NOMO-1 treated with dmso at 0.1 percent for 144 hours (cell line): Measurements from ENCODE around the gene PCNT.
A peak's percentile ranks its signal among the peaks of the same experiment; 100 is the strongest.

Experiments used
- DNase-seq: peaks from one replicate; lab custom pipeline; 2025; ENCODE audit not compliant: unreplicated experiment; lab: John Stamatoyannopoulos, UW

PCNT gene, protein sequence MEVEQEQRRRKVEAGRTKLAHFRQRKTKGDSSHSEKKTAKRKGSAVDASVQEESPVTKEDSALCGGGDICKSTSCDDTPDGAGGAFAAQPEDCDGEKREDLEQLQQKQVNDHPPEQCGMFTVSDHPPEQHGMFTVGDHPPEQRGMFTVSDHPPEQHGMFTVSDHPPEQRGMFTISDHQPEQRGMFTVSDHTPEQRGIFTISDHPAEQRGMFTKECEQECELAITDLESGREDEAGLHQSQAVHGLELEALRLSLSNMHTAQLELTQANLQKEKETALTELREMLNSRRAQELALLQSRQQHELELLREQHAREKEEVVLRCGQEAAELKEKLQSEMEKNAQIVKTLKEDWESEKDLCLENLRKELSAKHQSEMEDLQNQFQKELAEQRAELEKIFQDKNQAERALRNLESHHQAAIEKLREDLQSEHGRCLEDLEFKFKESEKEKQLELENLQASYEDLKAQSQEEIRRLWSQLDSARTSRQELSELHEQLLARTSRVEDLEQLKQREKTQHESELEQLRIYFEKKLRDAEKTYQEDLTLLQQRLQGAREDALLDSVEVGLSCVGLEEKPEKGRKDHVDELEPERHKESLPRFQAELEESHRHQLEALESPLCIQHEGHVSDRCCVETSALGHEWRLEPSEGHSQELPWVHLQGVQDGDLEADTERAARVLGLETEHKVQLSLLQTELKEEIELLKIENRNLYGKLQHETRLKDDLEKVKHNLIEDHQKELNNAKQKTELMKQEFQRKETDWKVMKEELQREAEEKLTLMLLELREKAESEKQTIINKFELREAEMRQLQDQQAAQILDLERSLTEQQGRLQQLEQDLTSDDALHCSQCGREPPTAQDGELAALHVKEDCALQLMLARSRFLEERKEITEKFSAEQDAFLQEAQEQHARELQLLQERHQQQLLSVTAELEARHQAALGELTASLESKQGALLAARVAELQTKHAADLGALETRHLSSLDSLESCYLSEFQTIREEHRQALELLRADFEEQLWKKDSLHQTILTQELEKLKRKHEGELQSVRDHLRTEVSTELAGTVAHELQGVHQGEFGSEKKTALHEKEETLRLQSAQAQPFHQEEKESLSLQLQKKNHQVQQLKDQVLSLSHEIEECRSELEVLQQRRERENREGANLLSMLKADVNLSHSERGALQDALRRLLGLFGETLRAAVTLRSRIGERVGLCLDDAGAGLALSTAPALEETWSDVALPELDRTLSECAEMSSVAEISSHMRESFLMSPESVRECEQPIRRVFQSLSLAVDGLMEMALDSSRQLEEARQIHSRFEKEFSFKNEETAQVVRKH (N-terminal part only)

DNA sequence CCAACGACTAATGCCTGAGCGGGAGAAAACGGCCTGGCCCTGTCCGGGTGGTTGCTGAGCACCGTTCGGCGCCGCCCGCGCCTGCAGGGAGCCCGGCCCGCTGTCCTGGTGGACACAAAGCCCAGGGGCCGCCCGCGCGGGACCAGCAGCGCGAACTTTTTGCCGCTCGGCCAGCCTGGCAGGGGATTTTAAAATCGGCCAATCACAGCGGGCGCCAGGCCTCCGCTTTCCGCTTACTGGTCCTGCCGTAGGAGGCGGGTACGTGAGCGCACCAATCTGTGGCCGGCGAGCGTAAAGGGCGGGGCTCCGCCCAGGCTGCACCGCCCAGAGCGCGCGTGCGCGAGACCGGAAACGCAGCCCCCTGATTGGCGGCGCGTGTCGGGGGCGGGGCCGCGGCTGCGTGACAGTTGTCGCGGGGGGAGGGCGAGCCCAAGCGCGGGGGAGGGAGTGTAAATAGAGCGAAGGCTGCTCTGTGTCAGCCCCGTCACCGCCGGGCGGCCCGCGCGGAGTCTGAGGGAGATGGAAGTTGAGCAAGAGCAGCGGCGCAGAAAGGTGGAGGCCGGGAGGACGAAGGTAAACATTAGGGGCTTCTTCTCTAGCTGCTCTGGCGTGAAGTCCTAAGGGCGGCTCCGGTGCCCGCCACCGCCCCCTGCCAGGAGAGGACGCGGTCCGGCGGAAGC, at the start of gene PCNT, which contains the start of gene C21orf58:
Gene PCNT, plus strand, starts transcription at position 447 of the 680 bp plus-strand sequence. Its CDS starts 73 bp downstream, at position 520.
Gene C21orf58, minus strand, starts transcription at position 161 of the 680 bp plus-strand sequence. CDS start 1,132 bp downstream, outside the sequence.
- DNase-seq, result peak; percentile 96

DNA sequence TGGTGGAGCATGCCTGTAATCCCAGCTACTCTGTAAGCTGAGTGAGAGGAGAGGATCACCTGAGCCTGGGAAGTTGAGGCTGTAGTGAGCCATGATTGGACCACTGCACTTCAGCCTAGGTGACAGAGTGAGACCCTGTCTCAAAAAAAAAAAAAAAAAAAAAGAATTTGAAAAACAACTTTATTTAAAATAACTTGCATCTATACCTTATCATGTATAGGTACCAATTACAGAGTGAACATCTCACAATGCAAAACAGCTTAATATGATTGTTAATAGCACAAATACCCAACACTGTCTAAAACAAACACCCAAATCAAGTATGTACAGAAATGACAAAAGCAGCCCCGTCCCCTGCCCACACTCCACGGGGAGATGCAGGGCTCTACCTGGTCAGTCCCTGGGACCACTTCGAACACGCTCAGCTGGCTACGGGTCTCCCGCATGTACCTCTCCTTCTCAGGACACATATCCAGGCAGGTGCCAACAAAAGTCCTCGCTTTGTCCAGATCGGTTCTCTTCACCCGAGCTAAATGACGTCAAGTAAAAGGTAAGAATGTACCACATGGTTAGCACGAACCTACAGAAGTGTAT, 49.1 kb upstream of the PCNT start:
- no peak for DNase-seq

DNA sequence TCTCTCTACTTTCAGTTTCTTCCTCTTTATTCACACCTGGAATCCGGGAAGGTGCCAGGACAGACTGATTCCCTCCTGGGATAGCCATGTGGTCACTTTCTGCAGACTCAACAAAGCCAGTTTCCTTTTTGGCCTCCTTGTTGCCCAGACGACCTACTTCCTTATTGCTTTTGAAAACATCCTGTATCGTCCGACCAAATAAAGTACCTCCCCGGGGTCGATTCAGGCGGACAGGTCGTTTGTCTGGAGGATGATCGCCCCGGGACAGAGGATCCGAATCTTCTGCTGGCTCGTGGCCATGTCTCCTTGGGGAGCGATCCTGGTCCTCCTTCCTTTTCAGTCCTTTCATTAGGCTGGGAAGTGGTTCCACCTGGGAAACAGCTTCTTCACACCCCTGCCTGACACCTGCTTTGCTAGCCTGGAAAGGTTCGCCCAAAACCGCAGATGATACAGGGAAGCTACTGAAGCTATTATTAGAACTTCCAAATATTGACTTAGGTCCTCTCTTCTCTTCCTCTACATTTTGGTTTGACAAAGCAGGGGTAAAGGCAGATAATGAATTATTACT, 39.8 kb upstream of the PCNT start:
- DNase-seq, result no peak

DNA sequence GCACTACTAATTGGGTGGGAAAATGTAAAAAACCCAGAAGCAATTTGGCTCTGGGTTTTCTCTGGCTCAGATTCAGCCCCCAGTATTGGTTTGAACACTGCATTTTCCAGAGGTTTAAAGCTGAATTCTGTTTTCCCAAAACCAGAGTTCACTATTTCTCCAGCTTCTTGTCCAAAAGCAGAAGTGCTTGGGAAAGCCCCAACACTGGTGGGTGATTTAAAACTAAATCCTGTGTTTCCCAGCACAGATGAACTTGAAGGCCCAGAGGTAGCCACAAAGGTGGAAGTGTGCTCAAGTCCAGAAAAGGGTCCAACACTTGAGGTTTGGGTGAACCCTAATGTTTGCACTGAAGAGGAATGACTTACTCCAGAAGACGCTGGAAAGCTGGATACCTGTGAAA, 39.2 kb upstream of the PCNT start:
- DNase-seq, result no peak

DNA sequence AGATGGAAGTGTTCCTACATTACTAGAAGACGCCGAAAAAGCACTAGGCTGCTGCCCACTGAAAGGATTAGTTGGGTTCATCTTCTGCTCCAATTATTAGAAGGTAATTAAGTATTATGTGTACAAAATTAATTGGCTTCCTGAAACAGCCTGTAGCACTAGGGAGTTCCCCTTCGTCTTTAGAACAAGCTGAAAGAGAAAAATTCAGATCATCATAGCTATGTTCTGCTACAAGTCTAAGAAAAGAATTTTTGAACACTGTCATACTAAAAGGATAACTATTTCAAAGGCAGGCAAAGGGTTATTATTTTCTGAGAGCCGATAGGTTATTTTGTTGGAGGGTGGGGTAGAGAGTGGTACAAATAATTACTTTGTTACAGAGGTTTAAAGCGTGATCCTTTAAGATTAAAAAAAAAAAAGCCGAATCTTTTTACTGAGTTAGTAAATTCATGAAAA, 38.7 kb upstream of the PCNT start, which contains the start of gene MCM3AP:
Gene MCM3AP, minus strand, starts transcription at position 406 of the 456 bp plus-strand sequence. Its CDS starts 325 bp downstream, at position 81.
- no peak for DNase-seq

DNA sequence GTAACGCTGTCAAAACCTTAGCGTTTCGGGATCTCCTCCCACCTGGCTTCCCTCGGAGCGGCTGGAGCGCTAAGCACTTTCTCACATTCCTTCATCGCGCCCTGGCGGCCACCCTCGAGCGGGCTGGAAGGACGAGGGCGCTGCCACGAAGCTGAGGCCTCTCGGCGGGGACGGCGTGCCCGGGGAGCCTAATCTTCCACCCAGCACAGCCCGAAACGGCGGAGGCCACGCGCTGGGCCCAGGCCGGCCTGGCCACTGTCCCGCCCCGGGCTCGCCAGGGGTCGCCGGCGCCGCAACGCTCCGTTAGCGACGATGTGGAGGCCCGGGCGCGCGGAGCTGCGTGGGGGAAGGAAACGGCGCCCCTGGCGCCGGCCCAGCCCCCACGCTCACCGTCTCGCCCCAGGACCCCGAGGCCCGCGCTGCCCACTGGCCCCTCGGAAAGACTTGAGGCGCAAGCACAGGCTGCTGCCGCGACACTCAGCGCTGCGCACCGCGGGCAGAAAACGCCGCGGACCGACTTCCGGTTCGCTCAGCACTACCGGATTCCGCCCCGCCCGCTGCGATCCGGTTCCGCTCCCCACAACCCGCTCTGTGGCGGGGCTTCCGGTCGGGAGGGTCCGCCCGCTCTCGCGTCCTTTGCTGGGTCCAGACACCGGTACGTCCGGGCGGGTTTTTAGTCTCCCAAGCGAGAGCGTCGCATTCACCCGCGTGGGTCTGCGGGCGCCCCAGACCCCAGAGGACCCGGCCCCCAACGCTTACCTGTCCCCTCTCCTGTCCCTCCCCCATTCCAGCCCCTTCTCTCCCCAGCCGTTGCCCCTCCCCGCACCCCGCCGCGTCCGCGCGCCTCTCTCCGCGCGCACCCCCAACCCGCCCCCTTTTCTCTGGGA, 38.0 kb upstream of the PCNT start, which contains the start of gene YBEY:
Gene YBEY, plus strand, starts transcription at position 582 of the 887 bp plus-strand sequence. CDS start 572 bp downstream, outside the sequence.
- peak; percentile 69 for DNase-seq

DNA sequence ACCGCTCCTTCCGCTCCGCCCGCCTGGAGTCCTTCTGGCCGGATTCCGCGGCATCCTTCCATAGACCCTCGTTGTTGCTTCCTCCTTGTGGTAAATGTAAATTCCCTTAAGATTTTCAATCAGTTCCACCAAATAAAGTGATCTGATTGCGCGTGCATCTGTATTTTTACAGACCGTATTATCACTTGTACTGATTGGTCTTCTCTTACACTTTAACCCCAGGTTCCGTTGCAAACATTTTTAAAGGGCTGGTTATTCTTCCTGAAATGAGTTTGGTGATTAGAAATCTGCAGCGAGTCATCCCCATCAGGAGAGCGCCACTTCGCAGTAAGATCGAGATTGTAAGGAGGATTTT, 37.3 kb upstream of the PCNT start:
- DNase-seq, result peak; percentile 31

DNA sequence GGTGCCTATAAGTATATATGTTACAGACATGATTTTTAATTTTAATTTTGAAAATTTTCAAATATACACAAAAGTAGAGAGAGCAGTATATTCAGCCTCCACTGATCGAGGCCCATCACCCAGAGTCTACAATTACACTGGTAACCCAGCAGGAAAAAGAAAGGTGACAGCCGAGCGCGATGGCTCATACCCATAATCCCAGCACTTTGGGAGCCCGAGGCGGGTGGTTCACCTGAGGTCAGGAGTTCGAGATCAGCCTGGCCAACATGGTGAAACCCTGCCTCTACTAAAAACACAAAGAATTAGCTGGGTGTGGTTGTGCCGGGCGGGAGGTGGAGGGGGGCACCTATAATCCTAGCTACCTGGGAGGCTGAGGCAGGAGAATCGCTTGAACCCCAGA, 36.4 kb upstream of the PCNT start:
- DNase-seq, result no peak

DNA sequence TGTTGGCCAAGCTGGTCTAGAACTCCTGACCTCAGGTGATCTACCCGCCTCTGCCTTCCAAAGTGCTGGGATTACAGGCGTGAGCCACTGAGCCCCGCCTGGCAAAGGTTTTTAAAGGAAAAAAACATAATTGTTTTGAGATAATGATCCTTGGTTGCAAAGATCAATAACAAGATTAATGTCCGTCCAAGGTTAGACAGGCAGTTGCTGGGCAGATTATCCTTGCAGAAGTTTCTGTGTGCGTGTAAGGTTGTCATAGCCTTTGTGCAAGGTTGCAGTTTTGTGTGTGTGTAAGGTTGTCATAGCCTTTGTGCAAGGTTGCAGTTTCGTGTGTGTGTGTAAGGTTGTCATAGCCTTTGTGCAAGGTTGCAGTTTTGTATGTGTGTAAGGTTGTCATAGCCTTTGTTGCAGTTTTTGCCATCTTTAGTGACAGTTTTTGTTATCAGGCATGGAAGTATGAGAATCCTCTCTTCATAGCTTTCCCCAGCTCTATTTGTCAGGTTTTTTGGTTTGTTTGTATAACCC, 34.2 kb upstream of the PCNT start:
- DNase-seq, result no peak

DNA sequence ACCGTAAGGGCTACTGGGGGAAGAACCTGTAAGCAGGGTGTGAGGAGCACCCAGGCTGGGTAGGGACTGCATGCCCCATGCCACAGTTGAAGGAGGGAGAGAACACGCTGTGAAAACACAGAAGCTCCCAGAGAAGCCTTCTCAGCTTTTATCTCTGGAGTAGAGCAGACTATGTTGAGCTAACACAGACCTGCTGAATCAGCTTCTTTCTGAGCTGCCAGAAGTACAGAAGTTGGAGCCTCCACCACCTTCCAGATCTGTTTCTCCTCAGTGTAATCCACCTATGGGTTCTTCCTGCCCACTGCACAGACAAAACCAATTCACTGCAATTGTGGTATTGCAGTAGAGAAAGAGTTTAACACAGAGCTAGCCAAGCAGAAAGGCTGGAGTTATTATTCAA, 32.4 kb upstream of the PCNT start:
- no peak for DNase-seq

DNA sequence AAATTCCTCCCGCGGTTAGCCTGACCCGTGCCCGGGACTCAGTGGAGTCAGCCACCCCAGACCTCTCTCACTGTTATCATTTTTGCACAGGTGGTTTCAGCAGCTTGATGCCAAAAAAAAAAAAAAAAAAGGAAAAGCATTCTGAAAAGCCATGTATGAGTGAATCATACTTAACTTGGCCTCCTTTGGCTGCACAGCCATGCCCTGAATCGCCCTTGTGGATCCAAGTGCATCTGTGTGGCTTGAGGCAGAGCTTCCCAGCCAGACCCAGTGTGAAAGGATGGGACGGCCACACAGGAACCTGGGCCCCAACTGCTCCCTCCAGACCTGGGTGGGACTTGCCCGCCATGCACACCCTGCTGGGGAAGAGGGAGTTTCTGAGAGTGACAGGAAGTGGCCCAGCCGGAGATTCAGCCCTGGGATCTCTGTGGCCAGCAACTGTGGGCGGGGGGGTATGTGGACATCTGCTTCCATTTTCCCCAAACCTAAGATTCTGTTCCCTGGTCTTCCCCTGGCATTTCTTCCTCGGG, 29.2 kb upstream of the PCNT start:
- DNase-seq, result no peak

DNA sequence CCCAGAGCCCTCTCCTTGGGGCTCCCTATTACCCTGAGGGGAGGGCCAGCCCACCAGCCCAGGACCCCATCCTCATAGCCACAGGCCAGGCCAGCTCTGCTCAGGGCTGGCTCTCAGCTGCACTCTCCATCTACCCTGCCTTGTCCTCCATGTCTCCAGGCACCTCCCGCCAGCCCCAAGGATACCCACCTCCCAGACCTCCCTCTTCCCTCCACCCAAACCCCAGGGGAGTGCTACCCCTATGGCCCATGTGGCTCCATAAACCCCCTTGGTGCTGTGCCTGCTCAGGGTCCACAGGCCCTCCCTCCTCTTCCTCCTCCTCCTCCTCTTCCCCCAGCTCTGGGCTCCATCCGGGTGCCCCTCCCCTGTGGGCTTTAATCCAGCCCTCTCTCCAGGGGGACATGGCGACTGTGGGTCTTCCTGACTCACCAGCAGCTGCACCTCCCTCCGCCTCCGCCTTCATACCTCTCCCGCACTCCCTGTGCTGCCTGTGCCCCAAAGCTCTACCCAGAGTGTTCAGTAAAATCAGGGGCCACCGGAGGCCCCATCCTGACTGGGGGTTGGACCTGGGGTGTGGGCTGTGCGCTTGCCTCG, 28.7 kb upstream of the PCNT start:
- DNase-seq, result no peak

DNA sequence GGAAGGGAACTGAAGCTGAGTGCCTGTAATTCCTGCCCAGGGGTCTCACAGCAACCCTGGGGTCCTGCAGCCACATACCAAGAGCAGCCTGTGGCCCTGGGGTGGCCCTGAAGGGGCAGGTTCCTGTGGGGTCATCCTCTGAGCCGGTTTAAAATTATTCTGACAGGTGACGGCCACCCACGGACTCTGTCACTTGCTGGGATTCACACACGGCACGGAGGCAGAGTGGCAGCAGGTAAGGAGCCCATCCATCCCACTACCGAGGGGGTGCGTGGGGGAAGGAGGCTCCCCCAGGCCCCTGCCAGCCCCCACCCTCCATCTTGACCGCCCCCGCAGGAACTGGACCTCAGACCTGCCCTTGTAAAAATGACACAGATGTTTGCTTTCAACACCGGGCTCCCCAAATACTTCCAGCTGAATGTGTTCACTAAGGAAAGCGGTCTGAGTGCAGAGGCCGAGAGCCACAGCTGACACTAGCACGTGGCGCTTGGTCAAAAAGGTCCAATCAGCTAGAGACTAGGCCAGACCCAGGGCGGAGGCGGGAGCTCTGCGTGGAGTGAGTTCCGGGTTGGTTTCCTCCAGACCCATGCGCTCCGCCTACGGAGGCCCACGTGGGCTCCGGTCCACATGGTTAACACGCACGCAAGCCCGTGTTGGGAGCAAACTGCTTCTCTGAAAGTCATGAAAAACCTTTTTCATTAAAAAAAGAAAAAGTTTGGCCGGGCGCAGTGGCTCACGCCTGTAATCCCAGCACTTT, 27.8 kb upstream of the PCNT start:
- peak; percentile 34 for DNase-seq

DNA sequence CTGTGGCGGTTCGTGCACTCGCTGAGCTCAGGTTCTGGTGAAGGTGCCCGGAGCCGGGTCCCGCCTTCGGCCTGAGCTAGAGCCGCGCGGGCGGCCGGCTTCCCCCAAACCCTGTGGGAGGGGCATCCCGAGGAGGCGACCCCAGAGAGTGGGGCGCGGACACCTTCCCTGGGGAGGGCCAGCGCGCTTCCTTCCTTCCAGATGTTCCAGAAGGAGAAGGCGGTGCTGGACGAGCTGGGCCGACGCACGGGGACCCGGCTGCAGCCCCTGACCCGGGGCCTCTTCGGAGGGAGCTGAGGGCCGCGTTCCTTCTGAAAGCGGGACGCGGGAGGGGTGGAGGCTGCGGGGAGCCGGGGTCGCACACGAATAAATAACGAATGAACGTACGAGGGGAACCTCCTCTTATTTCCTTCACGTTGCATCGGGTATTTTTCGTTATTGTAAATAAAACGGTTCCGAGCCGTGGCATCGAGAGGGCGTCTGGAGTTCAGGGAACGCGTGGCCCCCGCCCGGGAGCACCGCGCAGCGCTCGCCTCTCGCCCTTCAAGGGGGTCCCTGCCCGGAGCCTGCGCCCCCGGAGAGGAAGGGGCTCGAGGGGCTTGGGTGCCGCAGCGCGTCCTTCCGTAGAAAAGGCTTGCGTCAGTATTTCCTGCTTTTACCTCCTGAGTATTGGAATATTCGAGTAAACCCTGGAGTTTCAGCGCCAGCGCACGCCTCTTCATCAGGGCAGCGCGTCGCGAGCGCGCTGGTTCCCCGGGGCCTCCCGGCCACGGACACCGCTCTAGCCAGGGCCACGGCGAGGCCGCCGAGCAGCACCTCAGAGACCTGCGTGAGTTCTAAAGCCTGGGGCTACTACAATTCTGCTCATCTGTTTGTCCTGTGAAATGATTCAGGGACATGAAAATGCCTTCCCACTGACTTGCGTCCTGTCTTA, 26.4 kb upstream of the PCNT start:
- DNase-seq, result no peak

DNA sequence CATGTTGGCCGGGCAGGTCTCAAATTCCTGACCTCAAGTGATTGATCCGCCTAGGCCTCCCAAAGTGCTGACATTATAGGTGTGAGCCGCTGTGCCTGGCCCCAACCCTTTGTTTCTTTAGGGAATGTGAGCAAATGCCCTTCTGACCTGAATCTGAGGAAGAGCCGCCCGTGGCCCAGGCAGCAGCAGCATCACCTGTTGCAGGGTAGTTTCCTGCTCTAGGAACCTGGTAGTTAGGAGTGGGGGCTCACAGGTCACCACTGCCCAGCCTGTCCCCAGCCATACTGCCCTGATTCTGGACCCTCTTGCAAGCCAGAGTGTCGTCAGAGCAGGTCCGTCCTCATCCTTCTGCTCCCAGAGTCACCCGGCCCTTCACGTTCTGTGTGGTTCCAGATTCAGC, 24.8 kb upstream of the PCNT start:
- no peak for DNase-seq

DNA sequence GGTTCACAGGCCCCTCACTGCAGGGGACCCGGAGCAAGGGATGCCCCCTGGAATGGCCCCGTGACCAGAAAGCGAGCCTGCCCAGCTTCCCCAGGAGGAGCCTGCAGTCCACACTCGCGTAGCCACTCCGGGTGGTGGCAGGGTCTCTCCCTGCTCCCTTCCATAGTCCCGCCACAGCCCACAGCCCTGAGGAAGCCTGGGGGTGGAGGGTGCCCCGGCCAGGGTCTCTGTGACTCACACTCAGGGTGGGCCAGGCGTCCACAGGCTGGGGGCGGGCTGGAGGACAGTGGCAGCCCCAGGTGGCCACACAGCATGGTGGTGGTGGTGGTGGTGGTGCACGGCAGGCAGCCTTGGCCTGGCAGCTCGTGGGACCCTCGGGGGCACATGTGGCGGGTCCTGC, 22.2 kb upstream of the PCNT start:
- no peak for DNase-seq
